ENCODE measurements around the gene GNG11. TPM values are rescaled to one million over a fixed set of nuclear protein-coding genes. Genes with fewer than 3 reads are reported as not detected.
A peak's percentile ranks its signal among the peaks of the same experiment; 100 is the strongest.

GNG11 gene
- total and polyA plus RNA-seq, 2 donors (not counting 3 experiments of a cell fraction or from before 2014, with no cell fraction given), result 92.3 to 208 TPM

DNA sequence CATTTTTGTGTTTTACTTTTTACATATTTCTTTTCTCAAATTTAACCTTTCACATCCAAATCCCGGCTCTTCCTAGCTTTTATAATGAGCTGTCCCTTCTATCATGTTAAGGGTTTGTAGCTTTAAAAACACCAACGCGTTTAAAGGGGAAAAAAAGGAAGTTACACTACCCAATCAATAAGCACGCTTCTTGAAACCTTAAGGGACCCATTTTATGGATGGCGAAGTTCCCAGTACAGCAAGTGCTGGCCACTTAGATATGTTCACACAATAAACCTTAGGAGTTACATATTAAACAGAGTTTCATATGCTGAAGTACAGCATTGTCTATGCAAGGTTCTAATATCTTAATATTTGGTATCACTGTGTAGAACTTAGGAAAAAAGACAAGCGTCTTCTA, 1.8 kb downstream of the GNG11 start:
- H3K9me3 ChIP-seq (replicated peaks; ENCODE audit: control insufficient read depth, insufficient read depth, low read length), result no peaks in the 10 kb centered on the region
- H3K4me3 ChIP-seq (replicated peaks in 1 of 3; ENCODE audit: insufficient read depth in 1 of 3, low read depth in 1 of 3, low read length in 3 of 3), result peak overlapping the region; percentile 95 to 100 (median 100)
- intact Hi-C loops (cut with micrococcal nuclease) (loop anchor here (5.0 kb wide), 2 partner anchors 164 to 449 kb away; no protein-coding TSS in a partner anchor), dilution Hi-C loops (cut with MboI; ENCODE audit: extremely low pct_ligation_motif_present, low sequenced_read_pairs) (no loop called here)
- peak overlapping the region; percentile 98 for H3K4me2 ChIP-seq (ENCODE audit: insufficient read depth, low read length)
- peak; percentile 55 for DNase-seq (ENCODE audit: low read depth, low spot score)
- POLR2A ChIA-PET, result no interaction called here
- H3K27me3 ChIP-seq (ENCODE audit: control insufficient read depth in 2 of 2, insufficient read depth in 2 of 2, low read length in 2 of 2), result no peaks in the 10 kb centered on the region
- no peak for FAIRE-seq
- TF ChIP-seq POLR2AphosphoS5 (IDR thresholded peaks at IDR 0.05; ENCODE audit: insufficient read depth, low read depth, low read length), result peak; percentile 27
- TF ChIP-seq JUN (IDR thresholded peaks at IDR 0.05; ENCODE audit: borderline replicate concordance, insufficient read depth, insufficient read length, low read depth), result no peak
- peak overlapping the region; percentile 99 for H3K27ac ChIP-seq (ENCODE audit: insufficient read depth, low read depth, low read length)
- H3K4me1 ChIP-seq (ENCODE audit: control insufficient read depth, extremely low read depth, insufficient read depth, low read length), result peaks cover 32% of the 10 kb centered on the region
- BruUV-seq (replicated peaks), result no TSS peak
- peaks cover 5% of the 10 kb centered on the region for H4K20me1 ChIP-seq (replicated peaks; ENCODE audit: control insufficient read depth, extremely low read depth, insufficient read depth, low read length)
- H3K79me2 ChIP-seq (ENCODE audit: control insufficient read depth, insufficient read depth, low read length), result peaks cover 50% of the 10 kb centered on the region
- peak overlapping the region; percentile 100 for H3K9ac ChIP-seq (replicated peaks; ENCODE audit: extremely low read depth, insufficient read depth, low read length)
- no peaks in the 10 kb centered on the region for H3K9me1 ChIP-seq (replicated peaks; ENCODE audit: control insufficient read depth, extremely low read depth, insufficient read depth, low read length)
- peaks cover 10 to 11% of the 10 kb centered on the region in 2 experiments for H3K36me3 ChIP-seq (ENCODE audit: control insufficient read depth in 2 of 2, extremely low read depth in 1 of 2, insufficient read depth in 2 of 2, low read length in 2 of 2)
- no peak overlapping the region for H2AFZ ChIP-seq (ENCODE audit: low read depth, low read length)
- CTCF ChIA-PET, result interaction anchor here (1.7 to 2.8 kb wide), 3 partner anchors 10 to 141 kb away, joined by 5 to 8 read pairs (median 8); no protein-coding TSS in a partner anchor

- H3K79me2 ChIP-seq (ENCODE audit: control insufficient read depth, insufficient read depth, low read length), result peaks cover 50% of the 10 kb centered on the region
- POLR2A ChIA-PET, result no interaction called here
Observed at GRCh38 chr7:93923942-93924341, 2.4 kb downstream of the GNG11 start.

More at GRCh38 chr7:93923942-93924341, 2.4 kb downstream of the GNG11 start:
- DNase-seq (ENCODE audit: low read depth, low spot score), result peak; percentile 51
- CTCF ChIA-PET, result no interaction called here
- peaks cover 5% of the 10 kb centered on the region for H4K20me1 ChIP-seq (replicated peaks; ENCODE audit: control insufficient read depth, extremely low read depth, insufficient read depth, low read length)
- no peak overlapping the region for H2AFZ ChIP-seq (ENCODE audit: low read depth, low read length)
- H3K27ac ChIP-seq (ENCODE audit: insufficient read depth, low read depth, low read length), result peak overlapping the region; percentile 99
- no peak for FAIRE-seq
- H3K4me3 ChIP-seq (replicated peaks in 1 of 3; ENCODE audit: insufficient read depth in 1 of 3, low read depth in 1 of 3, low read length in 3 of 3), result peak overlapping the region; percentile 95 to 100 (median 100)
- dilution Hi-C loops (cut with MboI; ENCODE audit: extremely low pct_ligation_motif_present, low sequenced_read_pairs) (no loop called here), intact Hi-C loops (cut with micrococcal nuclease) (loop anchor here (5.0 kb wide), 2 partner anchors 163 to 448 kb away; no protein-coding TSS in a partner anchor)
- no peaks in the 10 kb centered on the region for H3K9me1 ChIP-seq (replicated peaks; ENCODE audit: control insufficient read depth, extremely low read depth, insufficient read depth, low read length)
- H3K9ac ChIP-seq (replicated peaks; ENCODE audit: extremely low read depth, insufficient read depth, low read length), result peak overlapping the region; percentile 100
- peaks cover 10 to 11% of the 10 kb centered on the region in 2 experiments for H3K36me3 ChIP-seq (ENCODE audit: control insufficient read depth in 2 of 2, extremely low read depth in 1 of 2, insufficient read depth in 2 of 2, low read length in 2 of 2)
- no peaks in the 10 kb centered on the region for H3K9me3 ChIP-seq (replicated peaks; ENCODE audit: control insufficient read depth, insufficient read depth, low read length)
- H3K4me2 ChIP-seq (ENCODE audit: insufficient read depth, low read length), result peak overlapping the region; percentile 98
- peaks cover 32% of the 10 kb centered on the region for H3K4me1 ChIP-seq (ENCODE audit: control insufficient read depth, extremely low read depth, insufficient read depth, low read length)
- peak; percentile 11 for TF ChIP-seq GATA2 (IDR thresholded peaks at IDR 0.05; ENCODE audit: insufficient read depth, insufficient read length, low read depth, low read length)
- peak; percentile 35 for TF ChIP-seq FOS (IDR thresholded peaks at IDR 0.05; ENCODE audit: borderline replicate concordance, insufficient read depth, low read length)
- no peak for TF ChIP-seq EZH2 (IDR thresholded peaks at IDR 0.05; ENCODE audit: borderline replicate concordance, low read depth, low read length, severe bottlenecking)
- no peak for TF ChIP-seq MYC (IDR thresholded peaks at IDR 0.05; ENCODE audit: low read depth, low read length)
- TF ChIP-seq JUN (IDR thresholded peaks at IDR 0.05; ENCODE audit: borderline replicate concordance, insufficient read depth, insufficient read length, low read depth), result no peak
- no peaks in the 10 kb centered on the region for H3K27me3 ChIP-seq (ENCODE audit: control insufficient read depth in 2 of 2, insufficient read depth in 2 of 2, low read length in 2 of 2)
- no TSS peak for BruUV-seq (replicated peaks)
